Testis (tissue), 2 donors: ENCODE measurements around the gene TTC28.

Experiments
- POLR2A ChIP-seq: fragments of 450-650 bp; IDR thresholded peaks from one replicate; pipeline ENCODE4 v1.6.1; 2017; ENCODE audit warnings: antibody characterized with exemption, mild to moderate bottlenecking, moderate library complexity
- TF ChIP-seq, protein P1 (sequence below), 3 experiments: fragments of 450-650 bp in 2 of 3; fragments of 200-600 bp in 1 of 3; sonication (generic) in 1 of 3; IDR thresholded peaks; one replicate each; pipeline ENCODE4 v1.5.1; 2016 to 2019; ENCODE audit warnings: antibody characterized with exemption in 3 of 3, mild to moderate bottlenecking in 2 of 3, moderate library complexity in 1 of 3

DNA sequence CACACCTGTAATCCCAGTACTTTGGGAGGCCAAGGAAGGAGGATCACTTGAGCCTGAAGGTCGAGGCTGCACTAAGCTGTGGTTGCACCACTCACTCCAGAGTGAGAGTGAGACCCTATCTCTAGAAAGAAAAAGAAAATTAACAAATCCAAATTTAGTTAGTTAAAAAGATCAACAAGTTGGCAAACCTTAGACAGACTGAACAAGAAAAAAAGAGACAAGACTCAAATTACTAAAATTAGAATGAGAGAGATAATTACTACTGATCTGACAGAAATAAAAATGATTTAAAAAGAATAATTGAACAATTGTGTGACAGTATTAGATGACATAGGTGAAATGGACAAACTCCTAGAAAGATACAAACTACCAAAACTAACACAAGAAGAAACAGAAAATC lies 48.4 kb upstream of the TTC28 start:
- TF ChIP-seq, protein P1, sequence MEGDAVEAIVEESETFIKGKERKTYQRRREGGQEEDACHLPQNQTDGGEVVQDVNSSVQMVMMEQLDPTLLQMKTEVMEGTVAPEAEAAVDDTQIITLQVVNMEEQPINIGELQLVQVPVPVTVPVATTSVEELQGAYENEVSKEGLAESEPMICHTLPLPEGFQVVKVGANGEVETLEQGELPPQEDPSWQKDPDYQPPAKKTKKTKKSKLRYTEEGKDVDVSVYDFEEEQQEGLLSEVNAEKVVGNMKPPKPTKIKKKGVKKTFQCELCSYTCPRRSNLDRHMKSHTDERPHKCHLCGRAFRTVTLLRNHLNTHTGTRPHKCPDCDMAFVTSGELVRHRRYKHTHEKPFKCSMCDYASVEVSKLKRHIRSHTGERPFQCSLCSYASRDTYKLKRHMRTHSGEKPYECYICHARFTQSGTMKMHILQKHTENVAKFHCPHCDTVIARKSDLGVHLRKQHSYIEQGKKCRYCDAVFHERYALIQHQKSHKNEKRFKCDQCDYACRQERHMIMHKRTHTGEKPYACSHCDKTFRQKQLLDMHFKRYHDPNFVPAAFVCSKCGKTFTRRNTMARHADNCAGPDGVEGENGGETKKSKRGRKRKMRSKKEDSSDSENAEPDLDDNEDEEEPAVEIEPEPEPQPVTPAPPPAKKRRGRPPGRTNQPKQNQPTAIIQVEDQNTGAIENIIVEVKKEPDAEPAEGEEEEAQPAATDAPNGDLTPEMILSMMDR (IDR thresholded peaks at IDR 0.05) = no peak
- TF ChIP-seq POLR2A = no peak
